SK-N-DZ (cell line): ENCODE data around the gene SCFD2.
A peak's percentile ranks its signal among the peaks of the same experiment; 100 is the strongest.
"Not testable (repeated sequence)": the region's sequence is repeated elsewhere in the genome, so short reads cannot be mapped to it uniquely, and the experiment has no call there.

Experiments
- DNase-seq: peaks from one replicate; pipeline ENCODE4 v3.0.0-alpha.2; 2015; ENCODE audit warnings: low spot score

Gene SCFD2

DNA sequence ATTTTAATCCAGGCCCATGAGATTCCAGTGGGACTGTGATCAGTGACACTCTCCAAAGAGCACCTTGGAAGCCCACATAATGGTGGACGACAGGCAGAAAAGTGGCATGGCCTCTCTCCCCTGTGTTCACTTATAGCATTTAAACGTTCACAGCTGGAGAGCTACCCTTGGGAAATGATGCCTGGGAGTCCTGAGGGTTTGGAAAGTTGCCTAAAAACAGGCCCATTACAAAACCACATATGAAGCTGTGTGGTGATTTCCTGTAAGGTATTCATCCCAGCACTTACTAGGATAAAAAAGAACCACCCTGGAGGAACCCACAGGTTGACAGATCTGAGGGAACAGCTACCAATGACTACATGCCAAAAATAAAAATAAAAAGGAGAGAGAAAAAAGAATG, 310.6 kb downstream of the SCFD2 start:
- DNase-seq, result no peak

- DNase-seq, result peak; percentile 97
Observed at GRCh38 chr4:53050361-53050774, 315.5 kb downstream of the SCFD2 start.

GRCh38 chr4:53049528-53049927, 316.3 kb downstream of the SCFD2 start:
- DNase-seq, result peak; percentile 64

- no peak for DNase-seq
Observed at GRCh38 chr4:53044651-53044960, 321.3 kb downstream of the SCFD2 start.

DNA sequence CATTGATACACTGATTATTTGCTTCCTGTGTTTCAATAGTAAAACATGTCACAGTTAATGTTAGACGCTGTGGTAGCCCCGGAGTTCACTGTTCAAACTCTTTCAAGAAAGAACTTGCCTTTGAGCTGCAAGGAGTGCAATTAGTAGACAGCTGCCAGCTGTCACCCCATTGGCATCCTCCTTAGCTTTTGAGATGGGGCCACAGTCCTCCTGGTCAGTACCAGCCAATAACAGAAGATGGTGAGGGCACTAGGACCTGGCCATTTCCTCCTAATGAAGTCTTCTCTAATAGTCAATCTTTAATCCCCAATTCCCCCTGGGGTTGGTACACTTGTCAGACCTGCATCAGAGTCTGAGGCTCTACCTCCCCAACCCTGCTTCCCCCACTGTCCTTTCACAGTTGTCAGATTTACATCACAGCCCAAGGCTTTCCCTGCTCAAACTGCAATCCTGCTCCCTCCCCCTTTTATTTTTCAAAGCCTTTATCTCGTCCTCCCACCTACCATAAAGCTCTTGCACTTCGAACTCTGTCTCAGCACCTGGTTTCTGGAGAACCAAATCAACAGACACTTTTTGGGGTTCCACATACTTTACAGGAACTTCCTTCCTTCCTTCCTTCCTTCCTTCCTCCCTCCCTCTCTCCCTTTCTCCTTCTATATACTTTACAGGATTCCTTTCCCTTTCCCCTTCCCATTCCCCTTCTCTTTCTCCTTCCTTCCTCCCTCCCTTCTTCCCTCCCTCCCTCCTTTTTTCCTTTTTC, 321.8 kb downstream of the SCFD2 start:
- DNase-seq, result no peak

- peak; percentile 72 for DNase-seq
Observed at GRCh38 chr4:53043055-53043454, 322.8 kb downstream of the SCFD2 start.

DNA sequence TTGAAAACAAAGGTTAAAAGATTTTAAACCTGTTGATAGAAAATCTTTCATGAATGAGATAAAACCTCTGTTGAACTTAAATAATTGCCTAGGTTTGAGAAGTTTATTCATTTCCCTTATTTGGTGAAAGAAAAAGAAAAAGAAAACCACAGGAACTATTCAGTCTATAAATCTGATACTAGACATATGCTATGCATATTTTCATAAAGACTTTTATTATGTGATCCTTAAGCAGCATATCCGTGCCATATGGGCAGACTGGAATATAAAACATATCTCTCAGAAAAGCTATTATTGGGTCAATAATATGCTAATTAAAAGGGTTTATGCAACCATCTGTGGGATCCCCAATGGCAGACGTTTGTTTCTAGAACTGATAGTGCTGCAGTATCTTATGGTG, 325.0 kb downstream of the SCFD2 start:
- no peak for DNase-seq

DNA sequence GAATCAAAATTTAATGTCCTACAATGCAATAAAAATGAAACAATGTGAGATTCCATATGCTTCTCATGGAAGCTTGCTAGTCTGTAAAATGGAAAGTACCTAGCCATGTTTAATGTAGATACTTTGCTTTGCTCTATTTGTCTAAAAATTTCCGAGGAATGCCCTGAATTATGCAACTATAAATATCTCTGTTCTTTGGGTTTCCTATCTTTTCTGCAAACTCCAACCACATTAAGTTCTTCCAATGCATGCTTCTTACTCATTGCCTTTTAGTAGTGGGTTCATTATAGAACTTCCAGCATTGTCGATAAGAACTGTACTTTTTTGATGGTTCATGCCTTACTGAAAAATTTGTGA, 325.4 kb downstream of the SCFD2 start:
- no peak for DNase-seq

DNA sequence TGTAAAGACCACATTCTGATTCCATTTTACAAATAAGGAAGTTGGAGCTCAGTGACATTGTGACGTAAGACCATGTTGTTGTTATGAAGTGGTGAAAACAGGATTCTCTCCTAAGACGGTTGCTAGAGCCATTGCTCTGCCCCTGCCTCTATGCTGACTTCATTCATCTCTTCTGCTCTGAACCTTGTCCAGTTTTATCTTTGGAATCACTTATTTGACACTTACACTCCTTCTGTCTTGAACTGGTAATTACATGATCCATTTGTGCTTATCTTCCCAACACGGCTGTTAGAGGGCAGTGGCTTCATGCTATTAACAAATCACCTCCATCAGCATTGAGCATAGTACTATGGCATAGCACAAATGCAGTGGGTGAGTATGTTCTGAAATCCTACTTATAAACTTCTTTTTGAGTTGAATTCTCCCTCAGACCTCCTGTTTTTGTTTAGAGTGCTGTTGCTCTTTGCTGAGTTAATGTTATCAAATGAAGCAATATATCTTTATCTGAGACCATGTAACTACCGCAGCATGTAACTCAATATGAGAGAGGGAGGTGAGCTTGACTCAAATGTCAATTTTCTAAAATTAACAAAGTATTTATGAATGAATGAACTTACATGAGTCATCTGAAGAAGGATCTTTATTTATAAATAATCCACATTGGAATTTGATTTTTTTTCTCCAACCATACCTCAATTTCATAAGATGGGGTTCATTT, 326.0 kb downstream of the SCFD2 start:
- peak; percentile 55 for DNase-seq

GRCh38 chr4:53037892-53038291, 328.0 kb downstream of the SCFD2 start:
- DNase-seq, result no peak

DNA sequence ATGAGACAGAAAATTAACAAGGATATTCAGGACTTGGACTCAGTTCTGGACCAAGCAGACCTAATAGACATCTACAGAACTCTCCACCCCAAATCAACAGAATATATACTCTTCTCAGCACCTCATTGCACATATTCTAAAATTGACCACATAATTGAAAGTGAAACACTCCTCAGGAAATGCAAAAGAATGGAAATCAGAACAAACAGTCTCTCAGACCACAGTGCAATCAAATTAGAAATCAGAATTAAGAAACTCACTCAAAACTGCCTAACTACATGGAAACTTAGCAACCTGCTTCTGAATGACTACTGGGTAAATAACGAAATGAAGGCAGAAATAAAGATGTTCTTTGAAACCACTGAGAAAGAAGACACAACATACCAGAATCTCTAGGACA, 333.0 kb downstream of the SCFD2 start:
- DNase-seq, result not testable (repeated sequence)

GRCh38 chr4:53026233-53026632, 339.6 kb downstream of the SCFD2 start:
- peak; percentile 63 for DNase-seq

GRCh38 chr4:53023677-53024299, 342.1 kb downstream of the SCFD2 start:
- DNase-seq, result no peak

GRCh38 chr4:53022513-53023100, 343.3 kb downstream of the SCFD2 start:
- no peak for DNase-seq

GRCh38 chr4:53021754-53022512, 343.9 kb downstream of the SCFD2 start:
- no peak for DNase-seq

- peak; percentile 7 for DNase-seq
Observed at GRCh38 chr4:53019485-53020382, 346.1 kb downstream of the SCFD2 start.

- DNase-seq, result no peak
Observed at GRCh38 chr4:53018471-53018870, 347.4 kb downstream of the SCFD2 start.

GRCh38 chr4:53016099-53016820, 349.6 kb downstream of the SCFD2 start:
- DNase-seq, result no peak

DNA sequence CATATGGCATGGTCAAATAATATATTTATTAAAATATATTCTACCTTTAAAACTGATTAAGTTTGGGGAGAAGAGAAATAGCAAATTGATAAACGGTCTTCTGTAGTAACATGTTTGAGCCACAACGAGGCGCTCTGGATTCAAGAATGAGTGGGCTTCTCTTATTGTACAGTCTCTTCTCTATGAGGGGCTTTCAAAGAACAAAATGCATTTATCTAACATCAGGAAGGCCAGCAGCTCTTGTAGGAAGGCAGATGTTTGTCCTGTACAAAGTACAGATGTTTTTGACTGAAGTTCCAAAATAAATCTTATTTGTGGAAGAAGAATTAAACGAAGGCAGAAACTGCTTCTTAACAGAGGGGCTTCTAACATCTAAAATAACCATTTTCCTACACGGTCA, 350.2 kb downstream of the SCFD2 start:
- DNase-seq, result peak; percentile 67

GRCh38 chr4:53014881-53015280, 351.0 kb downstream of the SCFD2 start:
- DNase-seq, result no peak
